GM12874 (cell line): ENCODE data around the gene BPIFB3.

ENCODE experiments used
- CTCF ChIP-seq: IDR thresholded peaks from 2 replicates; pipeline ENCODE4 v1.5.1; 2011; ENCODE audit warnings: low read depth, mild to moderate bottlenecking, control low read depth, low read length, moderate library complexity; ENCODE audit not compliant: insufficient read depth

Gene BPIFB3

GRCh38 chr20:33113387-33113908 is 59.7 kb downstream of the BPIFB3 start:
- no peak for TF ChIP-seq CTCF

GRCh38 chr20:33119725-33120720 is 66.3 kb downstream of the BPIFB3 start:
- no peak for TF ChIP-seq CTCF

GRCh38 chr20:33120934-33121333 is 67.2 kb downstream of the BPIFB3 start:
- no peak for TF ChIP-seq CTCF
